Astrocyte (in vitro differentiated cells and primary cell): ENCODE data around the gene GCK. TPM values are rescaled to one million over a fixed set of nuclear protein-coding genes. Genes with fewer than 3 reads are reported as not detected.
A peak's percentile ranks its signal among the peaks of the same experiment; 100 is the strongest.

ENCODE experiments used
- DNase-seq: peaks from one replicate; pipeline ENCODE4 v3.0.0-alpha.2; 2010; ENCODE audit warnings: low read depth
- FAIRE-seq: peaks from 2 replicates; lab custom pipeline; 2011; peaks lifted over from hg19 to GRCh38; lab: Jason Lieb, UNC
- H2AFZ ChIP-seq: 2 replicates; pipeline ENCODE4 v1.6.0; 2012; ENCODE audit warnings: low read depth, low read length, inconsistent platforms
- H3K27ac ChIP-seq: 2 replicates; pipeline ENCODE4 v1.5.1; 2011; ENCODE audit warnings: low read depth, low read length, inconsistent platforms
- H3K27me3 ChIP-seq: 2 replicates; pipeline ENCODE4 v1.6.0; 2011; ENCODE audit warnings: low read length, inconsistent platforms; ENCODE audit not compliant: insufficient read depth
- H3K36me3 ChIP-seq: 2 replicates; pipeline ENCODE4 v1.5.1; 2011; ENCODE audit warnings: low read length, inconsistent platforms; ENCODE audit not compliant: insufficient read depth
- H3K4me1 ChIP-seq: 2 replicates; pipeline ENCODE4 v1.5.1; 2011; ENCODE audit warnings: low read length, inconsistent platforms; ENCODE audit not compliant: insufficient read depth
- H3K4me2 ChIP-seq: 2 replicates; pipeline ENCODE4 v1.6.0; 2012; ENCODE audit warnings: low read length, inconsistent platforms
- H3K4me3 ChIP-seq: 2 replicates; pipeline ENCODE4 v1.5.1; 2011; ENCODE audit warnings: low read depth, mild to moderate bottlenecking, low read length, inconsistent platforms; ENCODE audit not compliant: insufficient read depth
- H3K79me2 ChIP-seq: 2 replicates; pipeline ENCODE4 v1.6.0; 2012; ENCODE audit warnings: mild to moderate bottlenecking, low read length, inconsistent platforms; ENCODE audit not compliant: insufficient read depth
- H3K9ac ChIP-seq: 2 replicates; pipeline ENCODE4 v1.6.0; 2012; ENCODE audit warnings: mild to moderate bottlenecking, low read length, inconsistent platforms
- H3K9me3 ChIP-seq: 2 replicates; pipeline ENCODE4 v1.5.1; 2012; ENCODE audit warnings: low read depth, mild to moderate bottlenecking, low read length, inconsistent platforms; ENCODE audit not compliant: insufficient read depth
- H4K20me1 ChIP-seq: 2 replicates; pipeline ENCODE4 v1.6.0; 2012; ENCODE audit warnings: low read length, inconsistent platforms; ENCODE audit not compliant: insufficient read depth
- H3K27ac Mint-ChIP-seq: one replicate; pipeline ENCODE4 v1.8.0; 2021; ENCODE audit warnings: mild to moderate bottlenecking, mixed read lengths; ENCODE audit not compliant: unreplicated experiment
- H3K27me3 Mint-ChIP-seq: one replicate; pipeline ENCODE4 v1.8.0; 2021; ENCODE audit warnings: low read depth, mixed read lengths; ENCODE audit not compliant: unreplicated experiment
- H3K36me3 Mint-ChIP-seq: one replicate; pipeline ENCODE4 v1.8.0; 2021; ENCODE audit warnings: low read depth, mixed read lengths; ENCODE audit not compliant: unreplicated experiment
- H3K4me1 Mint-ChIP-seq: one replicate; pipeline ENCODE4 v1.8.0; 2021; ENCODE audit warnings: low read depth, mixed read lengths; ENCODE audit not compliant: unreplicated experiment
- H3K4me3 Mint-ChIP-seq: one replicate; pipeline ENCODE4 v1.8.0; 2021; ENCODE audit warnings: mild to moderate bottlenecking, moderate library complexity, mixed read lengths; ENCODE audit not compliant: unreplicated experiment
- H3K9me3 Mint-ChIP-seq: one replicate; pipeline ENCODE4 v1.8.0; 2021; ENCODE audit warnings: mild to moderate bottlenecking, mixed read lengths; ENCODE audit not compliant: unreplicated experiment
- EZH2 ChIP-seq: IDR thresholded peaks from 2 replicates; pipeline ENCODE4 v1.6.1; 2012; ENCODE audit warnings: mild to moderate bottlenecking, low read length, inconsistent platforms; ENCODE audit not compliant: insufficient read depth
- total RNA-seq: library from RNA; stranded (reverse); gene quantifications from 2 replicates; pipeline ENCODE4 v1.2.1, GENCODE V29; 2021
- TF ChIP-seq, protein P1 (sequence below): IDR thresholded peaks from 2 replicates; pipeline ENCODE4 v1.5.1; 2011; ENCODE audit warnings: low read depth, mild to moderate bottlenecking, inconsistent platforms, low read length, moderate library complexity; ENCODE audit not compliant: insufficient read depth

GCK gene
- total RNA-seq, 1 donor from 2014 or later = not detected

- Histone ChIP-seq H3K9ac (no peak overlapping the region), H4K20me1 (no peaks in the 10 kb centered on the region), H3K4me2 (no peak overlapping the region), H3K4me1 (peaks cover 18% of the 10 kb centered on the region), H3K9me3 (peaks cover 10% of the 10 kb centered on the region), H3K27ac (no peak overlapping the region), H3K36me3 (no peaks in the 10 kb centered on the region), H3K27me3 (no peaks in the 10 kb centered on the region), H3K4me3 (no peak overlapping the region), H2AFZ (no peak overlapping the region), H3K79me2 (no peaks in the 10 kb centered on the region)
- FAIRE-seq (no peak), DNase-seq (no peak)
- TF ChIP-seq, protein P1, sequence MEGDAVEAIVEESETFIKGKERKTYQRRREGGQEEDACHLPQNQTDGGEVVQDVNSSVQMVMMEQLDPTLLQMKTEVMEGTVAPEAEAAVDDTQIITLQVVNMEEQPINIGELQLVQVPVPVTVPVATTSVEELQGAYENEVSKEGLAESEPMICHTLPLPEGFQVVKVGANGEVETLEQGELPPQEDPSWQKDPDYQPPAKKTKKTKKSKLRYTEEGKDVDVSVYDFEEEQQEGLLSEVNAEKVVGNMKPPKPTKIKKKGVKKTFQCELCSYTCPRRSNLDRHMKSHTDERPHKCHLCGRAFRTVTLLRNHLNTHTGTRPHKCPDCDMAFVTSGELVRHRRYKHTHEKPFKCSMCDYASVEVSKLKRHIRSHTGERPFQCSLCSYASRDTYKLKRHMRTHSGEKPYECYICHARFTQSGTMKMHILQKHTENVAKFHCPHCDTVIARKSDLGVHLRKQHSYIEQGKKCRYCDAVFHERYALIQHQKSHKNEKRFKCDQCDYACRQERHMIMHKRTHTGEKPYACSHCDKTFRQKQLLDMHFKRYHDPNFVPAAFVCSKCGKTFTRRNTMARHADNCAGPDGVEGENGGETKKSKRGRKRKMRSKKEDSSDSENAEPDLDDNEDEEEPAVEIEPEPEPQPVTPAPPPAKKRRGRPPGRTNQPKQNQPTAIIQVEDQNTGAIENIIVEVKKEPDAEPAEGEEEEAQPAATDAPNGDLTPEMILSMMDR = no peak
- no peak for TF ChIP-seq EZH2
- Mint-ChIP-seq H3K36me3 (peaks cover 3% of the 10 kb centered on the region), H3K27ac (no peak overlapping the region), H3K4me1 (peaks cover 14% of the 10 kb centered on the region), H3K9me3 (peaks cover 12% of the 10 kb centered on the region), H3K4me3 (no peak overlapping the region), H3K27me3 (peaks cover 16% of the 10 kb centered on the region)
These were observed 3.5 kb downstream of the GCK start for GRCh38 chr7:44185729-44186128.

DNA sequence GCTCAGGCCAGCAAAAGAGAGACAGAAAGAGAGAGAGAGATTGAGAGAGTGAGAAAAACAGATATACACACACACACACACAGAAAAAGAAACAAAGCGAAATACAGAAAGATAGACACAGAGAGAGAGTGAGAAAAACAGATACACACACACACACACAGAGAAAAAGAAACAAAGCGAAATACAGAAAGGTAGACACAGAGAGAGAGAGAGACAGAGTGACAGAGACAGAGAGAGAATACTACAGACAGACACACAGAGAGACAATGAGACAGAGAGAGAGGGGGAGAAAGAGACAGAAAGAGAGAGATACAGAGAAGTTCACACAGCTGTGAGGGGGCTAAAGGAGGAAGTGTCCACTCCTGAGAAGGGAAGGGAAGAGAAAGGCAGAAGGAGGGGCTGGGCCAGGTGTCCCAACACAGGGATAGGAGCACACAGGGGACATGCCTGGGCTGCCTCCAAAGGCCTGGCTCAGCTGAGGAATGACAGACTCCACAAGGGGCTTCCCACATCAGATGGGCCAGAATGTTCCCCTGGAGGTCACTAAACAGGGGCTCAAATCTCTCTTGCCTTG lies 4.3 kb downstream of the GCK start:
- no peaks in the 10 kb centered on the region for H3K79me2 ChIP-seq
- TF ChIP-seq, protein P1 = no peak
- TF ChIP-seq EZH2 = no peak
- H3K4me3 ChIP-seq = no peak overlapping the region
- Mint-ChIP-seq H3K9me3 (peaks cover 12% of the 10 kb centered on the region), H3K4me1 (peaks cover 14% of the 10 kb centered on the region), H3K27me3 (peaks cover 13% of the 10 kb centered on the region), H3K27ac (peak overlapping the region; percentile 79), H3K36me3 (peaks cover 3% of the 10 kb centered on the region), H3K4me3 (peak overlapping the region; percentile 17)
- FAIRE-seq (peak; percentile 39), DNase-seq (no peak)
- H4K20me1 ChIP-seq = no peaks in the 10 kb centered on the region
- no peaks in the 10 kb centered on the region for H3K27me3 ChIP-seq
- H3K9ac ChIP-seq = peak overlapping the region; percentile 78
- H2AFZ ChIP-seq = peak overlapping the region; percentile 60
- peaks cover 18% of the 10 kb centered on the region for H3K4me1 ChIP-seq
- H3K36me3 ChIP-seq = no peaks in the 10 kb centered on the region
- H3K9me3 ChIP-seq = peaks cover 10% of the 10 kb centered on the region
- H3K27ac ChIP-seq = peak overlapping the region; percentile 75
- peak overlapping the region; percentile 83 for H3K4me2 ChIP-seq

DNA sequence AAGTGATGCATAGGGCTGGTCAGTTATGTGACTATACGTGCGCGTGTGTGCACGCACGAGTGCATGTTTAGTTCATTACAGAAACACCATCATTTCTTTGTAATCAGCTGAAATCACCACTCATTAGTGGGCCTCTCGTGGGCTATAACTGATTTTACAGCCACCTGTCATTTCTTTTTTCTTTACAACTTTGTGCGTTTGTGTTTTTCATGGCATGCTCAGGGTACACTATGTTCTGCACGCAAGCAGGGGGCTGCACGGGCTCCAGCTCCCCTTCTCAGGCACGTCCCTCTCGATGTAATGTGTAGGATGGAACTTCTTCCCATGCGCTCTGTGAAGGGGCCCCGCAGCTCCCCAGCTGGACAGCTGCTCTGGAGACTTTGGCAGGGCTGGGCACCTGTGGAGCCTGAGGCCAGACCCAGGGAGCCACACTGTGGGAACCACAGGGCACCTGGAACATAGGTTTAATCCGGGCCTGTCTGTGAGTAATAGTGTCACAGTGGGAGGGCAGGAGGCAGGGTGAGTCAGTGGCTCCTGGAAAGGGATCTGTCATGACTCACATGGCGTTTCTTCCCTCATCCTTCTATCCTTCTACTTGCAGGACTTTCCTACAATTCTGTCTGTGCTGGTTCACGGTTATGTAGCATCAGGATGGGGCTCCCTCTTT lies 4.9 kb downstream of the GCK start:
- Mint-ChIP-seq H3K4me3 (no peak overlapping the region), H3K27me3 (peaks cover 13% of the 10 kb centered on the region), H3K27ac (peak overlapping the region; percentile 79), H3K36me3 (peaks cover 3% of the 10 kb centered on the region), H3K9me3 (peaks cover 12% of the 10 kb centered on the region), H3K4me1 (peaks cover 14% of the 10 kb centered on the region)
- Histone ChIP-seq H3K27me3 (no peaks in the 10 kb centered on the region), H3K4me2 (peak overlapping the region; percentile 83), H3K9me3 (peaks cover 10% of the 10 kb centered on the region), H3K79me2 (no peaks in the 10 kb centered on the region), H2AFZ (peak overlapping the region; percentile 60), H3K9ac (peak overlapping the region; percentile 78), H3K4me1 (peaks cover 18% of the 10 kb centered on the region), H3K36me3 (no peaks in the 10 kb centered on the region), H3K4me3 (no peak overlapping the region), H3K27ac (peak overlapping the region; percentile 75), H4K20me1 (no peaks in the 10 kb centered on the region)
- no peak for TF ChIP-seq EZH2
- TF ChIP-seq, protein P1 = no peak
- FAIRE-seq (peak; percentile 94), DNase-seq (peak; percentile 84)
